ENCODE measurements around the gene SPAM1. TPM values are rescaled to one million over a fixed set of nuclear protein-coding genes. Genes with fewer than 3 reads are reported as not detected.

SPAM1 gene
- total RNA-seq, 6 experiments from 2014 or later: not detected

GRCh38 chr7:123936388-123936787 lies 11.3 kb downstream of the SPAM1 start:
- Mint-ChIP-seq H3K27me3 (ENCODE audit: insufficient read depth) (no peaks in the 10 kb centered on the region; the same call in 1 of the 2 replicates), H3K9me3 (peaks cover 38% of the 10 kb centered on the region), H3K4me1 (ENCODE audit: low read depth) (no peaks in the 10 kb centered on the region), H3K4me3 (no peak overlapping the region), H3K27ac (no peak overlapping the region), H3K36me3 (ENCODE audit: low read depth) (no peaks in the 10 kb centered on the region)
- DNase-seq: no peak
- TF ChIP-seq, protein P1, sequence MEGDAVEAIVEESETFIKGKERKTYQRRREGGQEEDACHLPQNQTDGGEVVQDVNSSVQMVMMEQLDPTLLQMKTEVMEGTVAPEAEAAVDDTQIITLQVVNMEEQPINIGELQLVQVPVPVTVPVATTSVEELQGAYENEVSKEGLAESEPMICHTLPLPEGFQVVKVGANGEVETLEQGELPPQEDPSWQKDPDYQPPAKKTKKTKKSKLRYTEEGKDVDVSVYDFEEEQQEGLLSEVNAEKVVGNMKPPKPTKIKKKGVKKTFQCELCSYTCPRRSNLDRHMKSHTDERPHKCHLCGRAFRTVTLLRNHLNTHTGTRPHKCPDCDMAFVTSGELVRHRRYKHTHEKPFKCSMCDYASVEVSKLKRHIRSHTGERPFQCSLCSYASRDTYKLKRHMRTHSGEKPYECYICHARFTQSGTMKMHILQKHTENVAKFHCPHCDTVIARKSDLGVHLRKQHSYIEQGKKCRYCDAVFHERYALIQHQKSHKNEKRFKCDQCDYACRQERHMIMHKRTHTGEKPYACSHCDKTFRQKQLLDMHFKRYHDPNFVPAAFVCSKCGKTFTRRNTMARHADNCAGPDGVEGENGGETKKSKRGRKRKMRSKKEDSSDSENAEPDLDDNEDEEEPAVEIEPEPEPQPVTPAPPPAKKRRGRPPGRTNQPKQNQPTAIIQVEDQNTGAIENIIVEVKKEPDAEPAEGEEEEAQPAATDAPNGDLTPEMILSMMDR (IDR thresholded peaks at IDR 0.05): no peak

- no peak overlapping the region for H3K4me3 Mint-ChIP-seq
- no peaks in the 10 kb centered on the region for H3K36me3 Mint-ChIP-seq (ENCODE audit: low read depth)
- H3K27ac Mint-ChIP-seq: no peak overlapping the region
- H3K9me3 Mint-ChIP-seq: peaks cover 24% of the 10 kb centered on the region
- DNase-seq: no peak
- H3K4me1 Mint-ChIP-seq (ENCODE audit: low read depth): no peaks in the 10 kb centered on the region
- TF ChIP-seq, protein P1 (IDR thresholded peaks at IDR 0.05): no peak
- no peaks in the 10 kb centered on the region; the same call in 1 of the 2 replicates for H3K27me3 Mint-ChIP-seq (ENCODE audit: insufficient read depth)
Observed at GRCh38 chr7:123939784-123940183, 14.7 kb downstream of the SPAM1 start.

DNA sequence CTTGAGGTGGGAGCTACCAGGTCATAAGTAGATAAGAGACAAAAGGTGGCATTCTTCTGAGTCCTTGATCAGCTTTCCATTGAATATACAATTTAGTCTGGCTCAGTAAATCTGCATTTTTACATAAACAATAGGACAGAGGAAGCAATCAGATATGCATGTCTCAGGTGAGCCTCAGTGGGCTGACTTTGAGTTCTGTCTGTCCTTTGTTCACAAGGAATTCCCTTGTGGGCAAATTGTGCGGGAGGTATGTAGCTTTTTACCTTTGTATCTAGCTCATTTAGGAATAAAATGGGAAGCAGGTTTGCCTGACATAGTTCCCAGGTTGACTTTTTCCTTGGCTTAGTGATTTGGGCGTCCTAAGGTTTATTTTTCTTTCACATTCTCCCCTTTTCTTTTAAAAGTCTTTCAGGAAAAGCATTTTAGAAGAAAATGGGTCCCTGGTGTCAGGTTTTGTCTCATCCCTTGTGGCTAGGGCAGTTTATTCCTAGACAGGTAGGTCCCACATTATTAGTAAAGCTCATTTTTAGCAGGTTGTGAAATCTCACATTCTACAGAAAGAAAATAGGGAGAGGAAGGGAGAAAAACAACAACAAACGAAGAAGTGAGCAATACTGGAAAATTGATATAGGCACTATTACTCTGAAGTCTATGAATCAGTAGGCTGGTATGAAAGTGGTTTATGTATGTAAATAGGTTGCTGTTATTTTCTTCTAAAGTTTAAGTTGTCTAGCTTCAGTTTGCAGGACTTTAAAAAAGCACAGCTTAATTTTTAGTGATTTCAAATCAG lies 16.5 kb downstream of the SPAM1 start:
- Mint-ChIP-seq H3K4me3 (no peak overlapping the region), H3K27me3 (ENCODE audit: insufficient read depth) (no peaks in the 10 kb centered on the region; the same call in 1 of the 2 replicates), H3K9me3 (peaks cover 23% of the 10 kb centered on the region), H3K27ac (no peak overlapping the region), H3K4me1 (ENCODE audit: low read depth) (no peaks in the 10 kb centered on the region), H3K36me3 (ENCODE audit: low read depth) (no peaks in the 10 kb centered on the region)
- no peak for DNase-seq
- TF ChIP-seq, protein P1 (IDR thresholded peaks at IDR 0.05): no peak

GRCh38 chr7:123944395-123944794 lies 19.4 kb downstream of the SPAM1 start:
- H3K4me3 Mint-ChIP-seq: no peak overlapping the region
- no peak overlapping the region for H3K27ac Mint-ChIP-seq
- no peaks in the 10 kb centered on the region; the same call in 1 of the 2 replicates for H3K27me3 Mint-ChIP-seq (ENCODE audit: insufficient read depth)
- TF ChIP-seq, protein P1 (IDR thresholded peaks at IDR 0.05): no peak
- no peaks in the 10 kb centered on the region for H3K4me1 Mint-ChIP-seq (ENCODE audit: low read depth)
- peaks cover 16% of the 10 kb centered on the region for H3K9me3 Mint-ChIP-seq
- no peak for DNase-seq
- no peaks in the 10 kb centered on the region for H3K36me3 Mint-ChIP-seq (ENCODE audit: low read depth)

GRCh38 chr7:123945938-123946337 lies 20.9 kb downstream of the SPAM1 start:
- TF ChIP-seq, protein P1 (IDR thresholded peaks at IDR 0.05): no peak
- no peaks in the 10 kb centered on the region for H3K4me1 Mint-ChIP-seq (ENCODE audit: low read depth)
- no peak for DNase-seq
- no peaks in the 10 kb centered on the region; the same call in 1 of the 2 replicates for H3K27me3 Mint-ChIP-seq (ENCODE audit: insufficient read depth)
- no peak overlapping the region for H3K27ac Mint-ChIP-seq
- no peak overlapping the region for H3K4me3 Mint-ChIP-seq
- H3K36me3 Mint-ChIP-seq (ENCODE audit: low read depth): no peaks in the 10 kb centered on the region
- H3K9me3 Mint-ChIP-seq: peaks cover 20% of the 10 kb centered on the region
